ENCODE data around the gene ZNF787. TPM values are rescaled to one million over a fixed set of nuclear protein-coding genes. Genes with fewer than 3 reads are reported as not detected.
A peak's percentile ranks its signal among the peaks of the same experiment; 100 is the strongest.

ZNF787 gene
- total and polyA plus RNA-seq, 2 of the 8 experiments (the other 6 are each of a cell fraction or from before 2014, with no cell fraction given), result 19.7 to 56.0 TPM

GRCh38 chr19:56087647-56088496, 33.2 kb downstream of the ZNF787 start:
- Histone ChIP-seq H3K23ac (ENCODE audit: insufficient read length) (no peak overlapping the region), H3K27me3 (replicated peaks in 1 of 4; ENCODE audit: control insufficient read depth in 3 of 4, extremely low read depth in 1 of 4, insufficient read depth in 3 of 4, low read length in 3 of 4) (no peaks in the 10 kb centered on the region), H3K27ac (ENCODE audit: low read depth, low read length) (no peak overlapping the region), H3K14ac (ENCODE audit: insufficient read length) (no peak overlapping the region), H4K8ac (ENCODE audit: extremely low read depth, insufficient read depth, low read length) (peak overlapping the region; percentile 28), H2BK15ac (ENCODE audit: low read length) (no peak overlapping the region), H3K23me2 (ENCODE audit: low read depth, low read length) (no peaks in the 10 kb centered on the region), H2BK20ac (ENCODE audit: low read length) (no peak overlapping the region), H3K79me1 (ENCODE audit: low read depth, low read length) (peaks cover 13% of the 10 kb centered on the region), H3K9ac (replicated peaks in 1 of 4; ENCODE audit: extremely low read depth in 1 of 4, low read depth in 3 of 4, low read length in 3 of 4) (no peak overlapping the region), H2AK5ac (ENCODE audit: low read depth, low read length) (no peak overlapping the region), H2BK5ac (ENCODE audit: low read depth, low read length) (no peak overlapping the region), H2AFZ (ENCODE audit: low read length) (no peak overlapping the region), H3K56ac (replicated peaks; ENCODE audit: insufficient read length, low read depth, low read length) (no peak overlapping the region), H2BK12ac (ENCODE audit: low read depth, low read length) (no peak overlapping the region), H4K20me1 (replicated peaks in 1 of 2; ENCODE audit: control insufficient read depth in 1 of 2, insufficient read depth in 2 of 2, low read length in 2 of 2) (peaks cover 25 to 29% of the 10 kb centered on the region in 2 experiments), H3K79me2 (ENCODE audit: control insufficient read depth in 1 of 2, insufficient read depth in 2 of 2, low read length in 2 of 2) (peaks cover 0 to 33% of the 10 kb centered on the region in 2 experiments; a peak in 2 of 4 replicates), H4K5ac (ENCODE audit: insufficient read length, low read depth, low read length) (no peak overlapping the region), H3K18ac (ENCODE audit: extremely low read depth, low read length) (no peak overlapping the region), H3K4me2 (ENCODE audit: insufficient read depth in 1 of 2, low read depth in 2 of 2, low read length in 2 of 2) (no peak overlapping the region), H2BK120ac (replicated peaks; ENCODE audit: low read depth, low read length) (no peak overlapping the region), H3K9me3 (ENCODE audit: insufficient read depth in 2 of 2, low read depth in 1 of 2, low read length in 1 of 2) (no peaks in the 10 kb centered on the region), H3K36me3 (ENCODE audit: control insufficient read depth in 2 of 4, insufficient read depth in 4 of 4, low read length in 3 of 4) (peaks cover 2 to 13% (median 7%) of the 10 kb centered on the region in 4 experiments; a peak in 3 of 8 replicates), H3K4me3 (ENCODE audit: extremely low read depth in 1 of 4, insufficient read depth in 2 of 4, low read depth in 3 of 4, low read length in 4 of 4) (no peak overlapping the region), H3K4ac (replicated peaks; ENCODE audit: insufficient read length, low read depth, low read length) (no peak overlapping the region), H3K4me1 (replicated peaks in 1 of 4; ENCODE audit: control insufficient read depth in 3 of 4, insufficient read depth in 4 of 4, low read length in 3 of 4) (peaks cover 0 to 15% (median 5%) of the 10 kb centered on the region in 4 experiments; a peak in 5 of 7 replicates), H4K91ac (replicated peaks; ENCODE audit: insufficient read length, low read length) (no peak overlapping the region)
- ChIA-PET CTCF (ENCODE audit: partially characterized antibody) (interaction anchor here (0.7 to 4.4 kb wide), 3 partner anchors 9 to 34 kb away, joined by 3 to 20 read pairs (median 6); no protein-coding TSS in a partner anchor), POLR2A (ENCODE audit: partially characterized antibody) (no interaction called here)
- DNase-seq (ENCODE audit: low read depth in 1 of 2, low spot score in 2 of 2), result no peak
- 96% methylated on average over 17 of the region's 104 CpGs; no CpG with 5 or more reads in 1 of the 2 experiments for WGBS, 2 experiments (ENCODE audit: extremely low coverage in 1 of 2, insufficient coverage in 1 of 2, insufficient read length in 1 of 2, insufficient replicate concordance in 2 of 2, low coverage in 1 of 2, low lambda C conversion rate in 2 of 2, missing lambda C conversion rate in 1 of 2)
- no peak for FAIRE-seq
- TF ChIP-seq NRF1 (IDR thresholded peaks at IDR 0.05; ENCODE audit: low read depth, low read length) (no peak), RFX5 (IDR thresholded peaks at IDR 0.05; ENCODE audit: borderline replicate concordance, low read depth, low read length) (no peak), RBBP5 (IDR thresholded peaks at IDR 0.05; ENCODE audit: borderline replicate concordance, low read depth, low read length) (no peak), SP1 (IDR thresholded peaks at IDR 0.05; ENCODE audit: low read depth, low read length) (no peak), ASH2L (IDR thresholded peaks at IDR 0.05; ENCODE audit: low read length) (no peak), MAFK (IDR thresholded peaks at IDR 0.05; ENCODE audit: low read depth, low read length) (no peak), SIRT6 (IDR thresholded peaks at IDR 0.05; ENCODE audit: low read length) (no peak), NANOG (IDR thresholded peaks at IDR 0.05; ENCODE audit: insufficient read depth, low read depth, low read length, poor library complexity, severe bottlenecking) (no peak), POLR2AphosphoS5 (IDR thresholded peaks at IDR 0.05; ENCODE audit: low read depth, low read length) (no peak), POU5F1 (IDR thresholded peaks at IDR 0.05; ENCODE audit: low read depth, low read length) (no peak), SAP30 (IDR thresholded peaks at IDR 0.05; ENCODE audit: insufficient read depth, insufficient replicate concordance, low read length) (no peak), SIN3A (conservative IDR thresholded peaks at IDR 0.05 in 1 of 2, IDR thresholded peaks at IDR 0.05 in 1 of 2; ENCODE audit: low read depth in 1 of 2, low read length in 2 of 2) (no peak), SP4 (IDR thresholded peaks at IDR 0.05; ENCODE audit: low read length) (no peak)

All from H1 (cell line).